GM12801 (cell line): ENCODE results near the gene DICER1.

ENCODE experiments used
- CTCF ChIP-seq: IDR thresholded peaks from one replicate; pipeline ENCODE4 v1.5.1; 2011; ENCODE audit warnings: control low read depth; ENCODE audit not compliant: insufficient read length; ENCODE audit errors: extremely low read depth

DICER1 gene

GRCh38 chr14:95183532-95184412 lies 26.4 kb upstream of the DICER1 start:
- no peak for TF ChIP-seq CTCF

GRCh38 chr14:95183082-95183481 lies 25.8 kb upstream of the DICER1 start:
- TF ChIP-seq CTCF, result no peak

GRCh38 chr14:95182379-95182778 lies 25.1 kb upstream of the DICER1 start:
- no peak for TF ChIP-seq CTCF

GRCh38 chr14:95180966-95181741 lies 23.8 kb upstream of the DICER1 start:
- no peak for TF ChIP-seq CTCF

GRCh38 chr14:95174184-95174792 lies 17.0 kb upstream of the DICER1 start:
- TF ChIP-seq CTCF, result no peak

GRCh38 chr14:95173518-95173917 lies 16.2 kb upstream of the DICER1 start:
- no peak for TF ChIP-seq CTCF

- TF ChIP-seq CTCF, result no peak
Observed at GRCh38 chr14:95167177-95167576, 9.8 kb upstream of the DICER1 start.
